HG03342 (cell line): ENCODE measurements around the gene SMOC2.

Source experiments
- ATAC-seq: cut with Tn5 transposase; IDR thresholded peaks from one replicate; pipeline ENCODE4 v1.9.1; 2021; ENCODE audit warnings: mild to moderate bottlenecking, moderate library complexity; ENCODE audit not compliant: unreplicated experiment

SMOC2 gene

DNA sequence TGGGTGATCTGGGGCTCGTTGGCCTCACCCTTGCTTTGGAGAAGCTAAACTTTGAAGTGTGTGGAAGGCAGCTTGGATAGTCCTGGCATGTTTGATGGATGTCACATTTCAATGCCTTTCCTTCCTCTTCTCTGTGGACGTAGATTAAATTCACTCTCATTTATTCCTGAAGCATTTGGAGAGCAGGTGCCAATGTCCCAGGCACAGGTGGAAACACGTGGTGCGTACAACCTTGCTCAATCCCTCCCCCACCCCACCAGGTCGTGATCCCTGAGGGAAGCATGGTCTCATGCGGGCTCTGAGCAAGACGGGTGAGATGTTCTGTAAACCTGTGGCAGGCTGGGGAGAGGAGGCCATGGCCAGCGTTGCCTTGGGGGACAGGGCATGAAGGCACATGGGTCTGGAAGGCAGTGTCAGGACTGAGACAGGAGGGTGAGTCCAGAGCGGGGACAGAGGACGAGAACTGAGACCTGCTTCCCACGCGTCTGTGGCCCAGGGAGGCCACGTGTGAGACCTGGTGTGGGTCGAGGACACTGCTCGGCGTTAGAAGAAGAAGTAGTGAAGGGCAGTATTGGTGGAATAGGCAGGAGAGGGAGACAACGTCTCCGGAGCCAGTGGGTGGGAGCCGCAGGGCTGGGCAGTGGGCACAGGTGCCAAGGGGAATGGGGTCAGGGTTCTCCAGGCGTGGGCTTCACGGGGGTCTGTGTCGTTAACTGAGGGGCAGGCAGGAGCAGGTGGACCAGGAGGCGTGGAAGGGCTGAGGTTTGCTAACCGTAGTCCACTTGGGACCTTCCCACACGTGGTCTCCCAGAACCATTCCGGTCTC, 34.4 kb downstream of the SMOC2 start:
- ATAC-seq = no peak

DNA sequence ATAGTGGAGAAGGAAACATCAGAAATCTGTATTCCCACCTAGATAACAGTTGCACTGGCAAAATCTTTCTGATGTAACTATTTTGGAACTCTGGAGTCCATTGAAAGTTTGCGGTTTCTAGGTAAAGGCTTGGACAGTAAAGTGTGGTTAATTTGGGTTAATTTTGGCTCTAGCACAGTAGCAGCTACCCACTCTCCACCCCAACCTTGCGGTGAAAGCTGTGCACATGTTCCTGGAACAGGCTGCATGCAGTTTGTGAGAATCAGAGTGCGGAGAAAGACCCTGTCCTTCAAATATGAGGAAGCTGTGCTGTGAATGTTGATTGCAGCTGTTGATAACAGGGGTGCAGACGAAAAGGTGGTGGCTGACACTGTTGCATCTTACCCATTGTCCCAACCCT, 38.4 kb downstream of the SMOC2 start:
- ATAC-seq = no peak

DNA sequence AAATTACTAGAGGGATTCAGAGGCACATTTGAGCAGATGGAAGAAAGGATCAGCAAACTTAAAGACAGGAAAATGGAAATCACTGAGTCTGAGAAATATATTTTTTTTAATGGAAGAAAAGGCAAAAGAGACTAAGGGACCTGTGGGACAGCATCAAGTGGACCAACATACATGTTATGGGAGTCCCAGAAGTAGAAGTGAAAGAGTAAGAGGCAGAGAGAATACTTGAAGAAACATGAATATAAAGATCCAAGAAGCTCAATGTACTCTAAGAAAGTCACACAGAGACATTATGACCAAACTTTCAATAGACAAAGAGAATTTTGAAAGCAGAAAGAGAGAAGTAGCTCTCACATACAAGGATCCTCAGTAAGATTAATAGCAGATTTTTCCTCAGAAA, 39.5 kb downstream of the SMOC2 start:
- no peak for ATAC-seq

DNA sequence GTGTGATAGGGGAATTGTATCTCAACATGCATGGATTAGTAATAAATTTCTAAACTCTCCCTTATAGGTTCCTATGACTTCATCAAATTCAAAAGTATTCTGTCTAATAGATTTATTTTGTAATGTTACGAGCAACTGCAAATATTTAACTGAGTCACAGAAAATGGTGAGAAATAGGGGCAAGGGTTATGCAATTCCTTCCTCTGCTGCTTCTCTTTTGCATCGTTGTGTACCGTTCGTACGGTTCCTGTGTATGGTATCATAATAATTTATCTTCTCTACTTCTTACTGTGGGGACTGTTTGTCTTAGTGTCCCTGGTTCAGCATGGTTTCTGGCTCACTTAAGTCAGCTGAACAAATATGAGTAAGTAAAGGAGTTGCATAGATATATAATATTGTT, 44.8 kb downstream of the SMOC2 start:
- no peak for ATAC-seq

DNA sequence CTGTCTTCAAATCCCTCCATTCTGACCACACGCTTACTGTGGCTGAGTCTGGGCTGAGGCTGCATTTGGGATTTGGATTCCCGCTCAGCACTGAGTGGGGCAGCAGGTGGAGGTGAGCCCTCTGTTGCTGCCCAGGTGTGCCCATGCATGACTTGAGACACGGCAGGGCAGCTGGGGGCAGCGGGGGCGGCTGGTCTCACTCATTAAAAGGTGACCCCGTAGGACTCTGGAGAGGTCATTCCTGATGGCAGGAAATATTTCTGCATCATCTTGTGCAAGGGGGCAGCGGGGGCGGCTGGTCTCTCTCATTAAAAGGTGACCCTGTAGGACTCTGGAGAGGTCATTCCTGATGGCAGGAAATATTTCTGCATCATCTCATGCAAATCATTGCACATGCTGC, 49.8 kb downstream of the SMOC2 start:
- ATAC-seq = no peak

DNA sequence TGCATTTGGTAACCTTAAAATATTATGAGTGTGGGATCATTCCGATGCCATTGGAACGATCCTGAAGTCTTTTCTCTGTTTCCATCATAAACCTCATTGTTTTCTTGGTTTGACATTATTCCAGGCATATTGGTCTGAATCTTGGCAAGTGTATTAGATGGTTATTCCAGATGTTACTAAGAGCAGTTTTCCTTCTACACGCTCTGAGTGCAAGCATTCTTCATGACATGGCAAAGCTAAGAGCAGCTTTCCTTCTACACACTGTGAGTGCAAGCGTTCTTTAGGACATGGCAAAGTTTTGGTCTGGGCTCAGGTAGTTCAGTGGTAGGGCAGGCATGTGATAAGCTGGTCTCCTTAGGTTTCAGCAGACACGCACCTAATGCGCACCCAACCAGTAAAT, 53.0 kb downstream of the SMOC2 start:
- ATAC-seq = no peak

DNA sequence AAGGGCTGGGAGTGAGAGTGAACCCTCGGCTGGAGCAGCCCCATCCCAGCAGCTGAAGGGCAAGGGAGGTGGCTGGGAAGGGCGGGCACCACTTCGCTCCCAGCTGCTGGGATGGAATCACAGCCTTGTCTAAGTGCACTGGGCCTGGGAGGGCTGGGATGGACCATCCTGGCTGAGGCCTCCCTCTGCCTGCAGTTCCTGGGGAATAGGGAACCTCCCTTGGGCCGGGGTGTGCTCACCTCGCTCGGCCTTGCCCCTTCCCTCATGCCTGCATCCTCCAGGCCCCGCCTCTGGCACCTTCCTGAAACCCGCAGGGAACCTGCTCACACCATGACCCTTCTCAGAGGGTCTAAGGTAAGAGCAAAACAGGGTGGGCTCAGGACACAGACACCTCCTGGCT, 53.7 kb downstream of the SMOC2 start:
- ATAC-seq = no peak

DNA sequence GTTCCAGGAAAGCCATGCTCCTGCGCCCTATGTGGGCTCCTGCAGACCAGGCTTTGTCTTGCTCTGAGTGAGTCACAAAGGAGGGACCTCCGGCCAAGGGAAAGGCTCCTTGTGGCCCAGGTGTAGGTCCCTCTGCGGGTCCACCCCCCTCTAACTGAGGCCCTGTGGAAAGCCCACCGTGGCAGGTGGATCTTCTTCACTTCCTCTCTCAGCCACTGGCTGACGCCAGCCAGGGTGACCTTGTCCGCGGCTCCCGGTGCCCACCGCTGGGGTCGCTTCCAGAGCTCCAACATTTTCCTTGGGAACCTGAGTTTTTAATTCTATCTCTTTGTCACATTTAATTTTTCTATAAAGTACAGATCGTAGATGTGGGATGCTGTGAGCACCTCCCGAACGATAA, 54.1 kb downstream of the SMOC2 start:
- no peak for ATAC-seq

DNA sequence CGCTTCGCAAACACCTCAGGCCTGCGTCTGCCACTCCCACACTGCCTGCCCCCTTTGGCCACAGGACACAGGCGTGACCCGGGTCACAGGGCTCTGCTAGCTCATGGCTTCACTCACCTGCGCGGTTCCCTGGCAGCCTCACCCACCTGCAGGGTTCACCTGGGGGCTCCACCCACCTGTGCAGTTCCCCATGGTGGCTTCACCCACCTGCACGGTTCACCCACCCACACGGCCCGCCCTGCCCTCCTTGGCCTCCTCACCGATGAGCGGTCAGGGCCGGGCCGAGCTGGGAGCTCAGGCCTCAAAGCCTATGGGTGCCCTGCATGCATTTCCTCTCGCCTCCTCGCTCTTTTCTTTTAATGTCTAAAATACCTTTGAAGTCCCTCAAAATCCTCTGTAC, 54.7 kb downstream of the SMOC2 start:
- ATAC-seq = no peak

DNA sequence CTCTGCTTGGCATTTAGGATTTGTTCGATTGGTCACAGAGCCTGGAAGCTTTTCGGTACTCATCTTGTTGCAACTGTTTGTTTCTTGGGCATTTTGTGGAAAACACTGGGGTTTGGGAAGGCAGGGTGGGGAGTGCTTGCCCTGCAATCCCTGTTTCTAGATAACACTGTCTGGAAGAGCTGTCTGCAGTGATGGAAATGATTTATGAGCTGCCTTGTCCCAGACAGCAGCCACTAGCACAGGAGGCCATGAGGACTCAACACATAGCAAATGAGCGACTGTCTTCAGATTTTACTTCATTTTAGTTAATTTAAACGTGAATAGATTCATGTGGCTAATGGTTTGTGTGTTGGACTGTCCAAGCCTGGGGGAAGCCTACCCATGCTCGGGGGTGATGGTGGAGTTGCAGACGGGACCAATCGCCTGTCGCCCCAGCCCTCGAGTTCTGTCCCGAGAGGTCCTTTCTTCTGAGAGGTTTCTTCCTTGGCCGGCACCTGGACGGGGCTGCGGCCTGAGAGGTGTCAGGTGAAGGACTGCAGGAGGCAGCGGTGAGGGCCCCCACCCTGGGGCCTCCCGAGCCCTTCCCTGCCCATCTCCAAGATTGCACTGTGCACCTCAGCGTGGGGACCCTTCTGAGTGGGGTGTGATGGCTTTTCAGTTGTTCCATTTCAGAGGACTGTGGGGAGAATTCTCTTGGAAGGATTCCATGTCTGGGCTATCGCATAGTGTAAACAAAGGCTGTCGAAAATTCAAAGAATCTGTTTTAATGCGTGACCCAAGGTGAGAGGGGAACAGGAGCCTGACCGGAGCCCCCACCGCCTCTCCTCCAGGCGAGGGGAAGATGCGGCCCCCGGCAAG, 55.4 kb downstream of the SMOC2 start:
- ATAC-seq = no peak

DNA sequence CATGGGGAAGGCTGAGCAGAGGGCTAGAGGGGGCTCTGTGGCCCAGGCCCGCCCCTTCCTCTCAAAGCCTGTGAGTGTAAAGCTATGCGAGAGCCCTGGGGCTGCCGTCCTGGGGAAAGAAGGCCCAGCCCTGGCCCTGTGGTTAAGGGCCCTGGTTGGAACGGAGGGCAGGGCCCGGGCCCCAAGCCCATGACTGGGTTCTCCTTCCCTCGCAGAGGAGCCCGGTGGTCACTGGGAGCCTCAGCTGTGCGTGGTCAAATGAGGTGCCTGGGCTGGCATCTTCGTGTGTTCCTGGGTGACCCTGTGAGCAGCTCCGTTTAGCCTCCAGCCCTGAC, 56.0 kb downstream of the SMOC2 start:
- no peak for ATAC-seq

DNA sequence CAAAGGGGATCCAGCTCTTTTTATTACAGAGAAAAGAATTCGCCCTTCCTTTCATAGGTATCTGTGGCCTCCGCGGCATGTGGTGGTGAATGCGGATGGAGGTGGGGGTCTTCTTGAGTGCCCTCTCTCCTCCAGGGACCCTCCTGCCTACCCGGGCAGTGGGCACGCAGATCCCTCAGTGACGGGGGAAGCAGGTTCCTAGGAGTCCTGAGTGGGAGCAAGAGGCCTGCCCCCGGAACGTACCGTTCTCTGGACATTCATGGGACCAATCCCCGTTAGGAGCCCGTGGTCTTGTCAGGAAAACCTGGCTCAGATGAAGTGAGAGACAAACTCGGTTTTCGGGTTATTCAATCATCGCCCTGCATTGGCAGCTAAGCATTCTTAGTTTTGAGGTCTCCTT, 56.4 kb downstream of the SMOC2 start:
- no peak for ATAC-seq

DNA sequence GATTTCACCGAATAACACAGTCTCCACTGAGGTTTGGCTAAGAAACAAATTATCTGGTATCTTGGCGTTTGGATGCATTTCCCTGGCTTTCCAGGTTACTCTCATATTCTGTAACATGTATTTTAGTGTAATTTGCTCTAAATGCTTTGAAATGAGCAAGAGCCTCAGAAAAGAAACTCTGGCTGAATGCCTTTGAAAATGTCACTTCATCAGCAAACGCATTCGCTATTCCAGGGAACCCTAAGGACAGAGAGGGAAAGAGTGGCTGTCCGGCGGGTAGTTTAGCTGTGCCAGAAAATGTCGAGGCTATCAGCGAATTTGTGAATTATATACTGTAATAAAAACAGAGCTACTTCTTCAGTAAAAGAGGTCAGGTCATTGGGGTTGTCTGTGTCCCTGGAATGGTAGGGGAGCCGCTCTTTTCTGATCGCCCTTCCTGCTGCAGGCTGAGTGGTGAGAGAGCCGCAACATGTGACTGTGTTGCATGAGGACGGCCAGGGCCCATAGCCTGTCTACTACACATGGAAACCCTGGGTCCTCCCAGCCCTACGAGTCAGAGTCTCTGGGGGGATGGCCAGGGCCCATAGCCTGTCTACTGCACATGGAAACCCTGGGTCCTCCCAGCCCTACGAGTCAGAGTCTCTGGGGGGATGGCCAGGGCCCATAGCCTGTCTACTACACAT, 57.3 kb downstream of the SMOC2 start:
- no peak for ATAC-seq

DNA sequence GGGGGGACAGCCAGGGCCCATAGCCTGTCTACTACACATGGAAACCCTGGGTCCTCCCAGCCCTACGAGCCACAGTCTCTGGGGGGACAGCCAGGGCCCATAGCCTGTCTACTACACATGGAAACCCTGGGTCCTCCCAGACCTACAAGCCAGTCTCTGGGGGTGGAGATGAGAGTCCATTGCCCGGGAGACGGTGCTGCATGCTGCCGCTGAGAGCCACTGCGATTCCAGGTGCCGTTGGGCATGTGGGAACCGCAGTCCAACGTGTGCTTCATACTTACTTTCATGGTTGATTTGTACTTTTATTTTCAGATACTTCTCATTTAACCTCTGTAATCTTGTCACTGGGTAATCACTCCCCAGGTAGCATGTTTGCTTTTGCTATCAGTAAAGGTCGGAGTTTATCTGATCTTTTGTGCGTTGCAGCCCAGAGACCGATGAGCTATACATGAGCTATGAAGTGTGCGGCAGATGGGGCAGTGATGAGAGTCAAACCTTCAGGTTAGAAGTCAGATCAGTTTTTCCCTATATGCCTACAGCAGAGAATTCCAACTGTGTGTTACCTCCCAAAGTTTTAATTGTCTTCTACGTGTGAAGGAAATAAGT, 58.2 kb downstream of the SMOC2 start:
- ATAC-seq = no peak

DNA sequence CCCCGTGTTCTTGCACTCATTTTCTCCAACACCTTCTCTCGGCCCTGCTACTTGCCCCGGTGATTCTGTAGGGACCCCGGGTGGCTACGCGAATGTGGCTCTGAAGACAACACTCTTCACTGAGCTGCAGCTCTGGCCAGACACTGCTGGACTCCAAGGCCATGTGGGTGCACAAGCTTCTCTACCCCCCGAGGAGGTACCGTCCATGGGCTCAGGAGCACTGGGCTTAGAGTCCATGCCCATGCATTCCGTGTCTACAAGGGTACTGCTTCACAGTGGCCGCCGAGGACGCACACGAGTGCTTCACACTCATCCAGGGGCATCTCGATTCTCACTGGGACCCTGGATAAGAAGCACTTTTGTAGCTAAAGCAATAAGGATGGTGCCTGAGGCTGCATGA, 59.5 kb downstream of the SMOC2 start:
- no peak for ATAC-seq

DNA sequence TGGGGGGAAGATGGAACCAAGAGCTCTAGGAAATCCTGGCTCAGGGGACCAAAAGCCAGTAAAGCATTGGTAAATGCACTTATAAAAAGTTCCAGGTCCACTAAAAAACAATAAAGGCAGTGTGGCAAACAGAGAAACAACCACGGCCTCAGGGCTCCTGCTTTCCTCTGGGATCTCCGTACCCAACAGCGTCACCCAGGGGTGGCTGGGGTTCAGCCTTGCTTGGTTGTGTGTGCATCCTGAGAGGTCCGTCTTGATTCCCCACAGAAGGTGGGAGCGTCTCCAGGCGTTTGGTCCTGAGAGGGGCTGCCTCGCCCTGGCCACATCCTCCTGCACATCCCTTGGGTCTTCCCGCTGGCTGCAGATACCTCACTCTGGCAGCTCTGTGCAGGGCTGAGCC, 60.6 kb downstream of the SMOC2 start:
- ATAC-seq = no peak

DNA sequence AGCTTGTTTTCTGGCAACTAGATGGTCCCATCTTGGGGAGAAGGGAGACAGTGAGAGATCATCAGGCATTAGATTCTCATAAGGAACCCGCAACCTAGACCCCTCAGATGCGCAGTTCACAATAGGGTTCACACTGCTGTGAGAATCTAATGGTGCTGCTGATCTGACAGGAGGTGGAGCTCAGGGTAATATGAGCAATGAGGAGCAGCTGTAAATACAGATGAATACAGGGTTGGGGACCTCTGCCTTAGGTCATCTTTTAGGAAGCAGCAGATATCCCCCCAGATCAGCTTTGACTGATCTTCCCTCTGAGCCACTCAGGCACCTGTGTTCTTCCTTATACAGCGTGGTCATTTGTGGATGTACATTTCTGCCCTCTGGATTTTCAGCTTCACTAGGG, 63.4 kb downstream of the SMOC2 start:
- ATAC-seq = no peak

DNA sequence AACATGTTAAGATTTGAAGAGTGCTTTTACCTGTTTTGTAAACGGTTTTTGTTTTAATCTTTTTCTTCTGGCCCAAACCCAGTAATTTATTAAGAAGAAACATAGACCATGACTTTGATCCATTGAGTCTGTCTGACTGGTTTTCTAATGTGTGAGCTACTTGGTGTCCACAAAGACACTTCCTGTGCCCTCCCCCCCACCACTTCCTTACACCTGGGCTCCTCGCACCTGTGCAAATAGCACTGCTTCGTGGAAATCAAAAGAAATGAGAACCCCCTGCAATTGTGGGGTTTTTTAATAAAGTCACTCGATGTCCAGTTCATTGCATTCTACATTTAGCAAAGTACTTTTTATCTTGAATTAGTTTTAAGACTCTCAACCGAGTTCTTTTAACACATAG, 65.5 kb downstream of the SMOC2 start:
- no peak for ATAC-seq

DNA sequence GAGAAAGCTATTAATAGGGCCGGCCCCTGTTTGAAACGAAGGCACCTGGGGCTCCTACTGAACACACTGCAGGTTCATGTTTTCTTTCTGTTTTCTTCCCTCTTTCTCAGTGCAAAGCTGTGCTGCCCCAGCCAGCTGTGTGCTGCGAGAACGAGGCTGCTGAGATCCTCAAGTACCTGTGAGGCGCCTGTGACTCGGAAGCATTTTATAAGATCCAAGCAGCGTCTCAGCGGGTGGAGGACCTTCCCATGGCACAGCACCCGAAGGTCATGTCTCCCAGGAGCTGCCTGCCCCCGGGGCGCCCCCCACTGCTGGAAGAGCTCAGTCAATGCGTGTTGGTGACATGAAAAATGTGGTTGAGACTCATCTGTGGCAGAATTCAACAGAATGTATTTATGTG, 66.3 kb downstream of the SMOC2 start:
- no peak for ATAC-seq

DNA sequence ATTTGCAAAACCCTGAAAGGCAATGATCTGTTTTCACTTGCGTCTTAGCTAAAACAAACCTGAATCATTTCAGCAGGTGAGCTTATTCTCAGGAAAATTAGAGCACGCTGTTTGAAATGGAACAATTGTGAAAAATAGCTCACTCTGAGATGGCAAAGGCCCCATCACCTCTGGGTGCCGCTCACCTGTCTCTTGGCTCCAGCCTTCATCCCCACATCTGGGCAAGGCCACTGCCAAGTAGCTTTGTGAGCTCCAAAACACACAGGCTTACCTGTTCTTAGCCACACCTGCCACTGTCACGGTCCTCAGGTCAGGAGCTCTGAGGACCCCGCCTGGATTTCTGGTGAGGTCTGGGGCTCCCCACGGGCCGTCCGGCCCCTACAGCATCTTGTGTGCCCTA, 66.7 kb downstream of the SMOC2 start:
- ATAC-seq = no peak

DNA sequence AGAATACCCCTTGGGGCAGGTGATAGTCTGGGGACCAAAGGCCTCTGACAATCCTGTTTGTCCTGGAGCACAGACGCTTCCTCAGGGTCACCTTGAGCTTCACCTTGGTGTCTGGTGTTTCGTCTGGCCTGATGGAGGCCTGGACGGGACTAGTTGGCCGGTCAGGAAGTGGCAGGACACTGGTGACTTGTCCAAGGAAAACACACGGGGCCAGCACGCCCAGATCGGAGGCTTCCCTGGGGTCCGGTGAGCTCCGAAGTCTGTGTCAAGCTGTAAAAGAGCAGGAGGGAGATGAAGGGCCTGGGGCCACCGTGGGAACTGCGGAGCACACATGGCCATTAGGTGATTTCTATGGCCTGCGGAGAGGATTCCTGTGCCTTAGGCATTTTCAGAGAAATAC, 67.9 kb downstream of the SMOC2 start:
- ATAC-seq = no peak

DNA sequence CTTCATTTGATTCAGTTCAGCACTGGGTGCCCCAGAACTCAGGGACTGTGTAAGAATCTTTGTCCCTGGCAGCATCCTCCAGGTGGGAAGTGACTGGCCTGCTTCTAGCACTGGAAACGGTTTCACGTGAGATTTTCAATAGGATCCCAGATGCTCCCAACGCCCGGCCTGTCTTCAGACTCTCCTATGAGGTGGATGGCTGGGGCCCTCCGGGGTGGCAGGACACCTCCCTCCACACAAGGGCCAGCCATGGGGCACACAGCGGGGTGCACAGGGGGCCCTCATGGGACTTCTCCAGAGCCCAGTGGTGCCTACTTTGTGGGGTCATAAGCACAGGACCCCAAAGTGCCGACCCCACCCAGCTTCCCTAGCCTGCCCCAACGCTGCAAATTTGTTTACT, 72.8 kb downstream of the SMOC2 start:
- ATAC-seq = no peak
